CD4-positive, alpha-beta T cell treated with Interleukin-2 at 100 ng/mL for 4 hours (primary cell): ENCODE results near the gene RTP3.
"Not testable (repeated sequence)": the region's sequence is repeated elsewhere in the genome, so short reads cannot be mapped to it uniquely, and the experiment has no call there.

Experiments used
- DNase-seq: peaks from one replicate; pipeline ENCODE4 v3.0.0-alpha.2; 2020; ENCODE audit warnings: low spot score

The RTP3 gene

GRCh38 chr3:46491089-46492070 lies 6.4 kb upstream of the RTP3 start:
- DNase-seq = no peak

DNA sequence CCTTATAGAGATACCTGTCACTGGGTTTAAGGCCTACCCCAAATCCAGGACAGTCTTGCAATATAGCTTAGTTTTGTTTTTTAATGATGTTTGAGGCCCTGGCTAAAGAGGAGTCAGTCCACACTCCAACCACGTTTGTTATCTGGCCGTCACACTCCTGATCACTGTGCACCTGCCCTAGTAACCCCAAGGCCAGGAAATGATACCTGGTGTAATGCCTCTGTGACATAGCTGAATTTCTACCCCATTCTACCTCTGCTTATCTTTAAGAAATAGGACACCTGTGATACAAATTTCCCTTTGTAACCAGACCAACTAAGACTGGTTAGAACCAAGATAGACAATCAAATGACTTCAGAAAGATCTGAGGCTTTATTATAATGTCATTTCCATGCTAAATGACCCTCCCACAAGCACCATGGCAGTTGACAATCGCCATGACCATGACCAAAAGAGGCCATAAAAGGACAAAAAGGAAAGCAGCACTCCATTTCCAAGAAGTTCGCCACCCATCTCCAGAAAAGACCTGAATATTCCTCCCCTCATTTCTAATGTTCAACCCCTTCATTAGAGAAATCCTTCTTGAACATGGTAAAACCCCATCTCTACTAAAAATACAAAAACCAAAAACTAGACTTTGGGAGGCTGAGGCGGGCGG lies 4.8 kb upstream of the RTP3 start:
- DNase-seq = no peak

- not testable (repeated sequence) for DNase-seq
These were observed 3.3 kb upstream of the RTP3 start for GRCh38 chr3:46494491-46494890.

GRCh38 chr3:46495901-46496456 lies 1.8 kb upstream of the RTP3 start:
- DNase-seq = no peak

DNA sequence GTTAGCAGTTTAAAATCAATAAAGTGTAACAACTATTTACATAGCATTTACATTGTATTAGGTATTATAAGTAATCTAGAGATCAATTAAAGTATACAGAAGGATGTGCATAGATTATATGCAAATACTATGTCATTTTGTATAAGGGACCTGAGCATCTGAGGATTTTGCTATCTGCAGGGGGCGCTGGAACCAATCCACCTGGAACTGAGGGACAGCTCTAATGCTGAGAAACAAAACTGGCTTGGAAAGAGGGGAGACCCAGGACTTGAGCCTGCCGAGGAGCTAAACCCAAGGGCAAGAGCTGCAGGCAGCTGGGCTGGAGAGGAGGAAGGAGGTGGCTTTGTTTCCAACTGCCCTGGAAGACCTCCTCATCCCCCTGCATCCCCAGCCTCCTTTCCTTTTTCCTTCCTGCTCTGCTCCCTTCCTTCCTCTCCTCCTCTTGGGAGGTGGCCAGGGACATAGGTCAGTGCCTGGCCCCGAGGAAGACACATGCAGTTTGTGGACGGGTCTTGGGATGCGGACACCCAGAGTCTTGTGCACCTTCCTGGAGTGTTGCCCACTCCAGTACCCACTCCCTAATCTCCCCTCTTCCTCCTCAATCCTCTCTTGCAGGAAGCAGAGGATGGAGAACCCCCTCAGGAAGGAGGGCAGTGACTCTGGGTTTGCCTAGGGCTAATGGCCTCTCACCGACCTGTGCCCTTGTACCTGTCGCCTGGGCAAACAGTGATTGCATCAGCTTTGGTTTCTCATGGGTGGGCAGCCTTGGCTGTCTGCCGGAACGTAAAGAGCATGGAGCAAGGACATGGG lies 825 bp upstream of the RTP3 start:
- DNase-seq = peak; percentile 60

GRCh38 chr3:46498916-46499519 lies 1.2 kb downstream of the RTP3 start:
- DNase-seq = no peak

GRCh38 chr3:46500656-46501635 lies 3.2 kb downstream of the RTP3 start:
- DNase-seq = no peak

- no peak for DNase-seq
These were observed 3.9 kb downstream of the RTP3 start for GRCh38 chr3:46501702-46502101.

GRCh38 chr3:46503200-46503874 lies 5.6 kb downstream of the RTP3 start:
- DNase-seq = no peak

GRCh38 chr3:46504789-46505188 lies 7.0 kb downstream of the RTP3 start:
- DNase-seq = peak; percentile 55

DNA sequence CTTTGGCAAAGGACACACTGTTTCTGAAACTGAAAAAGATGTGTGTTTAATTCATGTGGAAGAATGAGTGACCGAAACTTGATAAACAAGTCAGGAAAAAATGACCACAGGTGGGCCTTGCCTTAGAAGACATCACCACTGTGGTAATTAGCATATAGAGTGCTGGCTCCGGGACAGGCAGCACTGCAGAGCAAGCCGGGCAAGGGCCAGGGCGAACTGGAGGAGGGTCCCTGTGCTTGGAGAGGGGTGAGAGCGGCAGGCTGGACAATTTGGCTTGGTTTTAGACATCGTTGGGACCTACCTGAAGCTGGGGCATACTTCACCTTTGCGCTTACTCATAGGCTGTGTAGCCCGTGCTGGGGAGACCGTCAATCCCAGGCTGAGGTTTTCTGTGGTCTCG lies 8.2 kb downstream of the RTP3 start:
- no peak for DNase-seq

- no peak for DNase-seq
These were observed 8.8 kb downstream of the RTP3 start for GRCh38 chr3:46506526-46506925.

- DNase-seq = no peak
These were observed 11.2 kb downstream of the RTP3 start for GRCh38 chr3:46508850-46509591.

DNA sequence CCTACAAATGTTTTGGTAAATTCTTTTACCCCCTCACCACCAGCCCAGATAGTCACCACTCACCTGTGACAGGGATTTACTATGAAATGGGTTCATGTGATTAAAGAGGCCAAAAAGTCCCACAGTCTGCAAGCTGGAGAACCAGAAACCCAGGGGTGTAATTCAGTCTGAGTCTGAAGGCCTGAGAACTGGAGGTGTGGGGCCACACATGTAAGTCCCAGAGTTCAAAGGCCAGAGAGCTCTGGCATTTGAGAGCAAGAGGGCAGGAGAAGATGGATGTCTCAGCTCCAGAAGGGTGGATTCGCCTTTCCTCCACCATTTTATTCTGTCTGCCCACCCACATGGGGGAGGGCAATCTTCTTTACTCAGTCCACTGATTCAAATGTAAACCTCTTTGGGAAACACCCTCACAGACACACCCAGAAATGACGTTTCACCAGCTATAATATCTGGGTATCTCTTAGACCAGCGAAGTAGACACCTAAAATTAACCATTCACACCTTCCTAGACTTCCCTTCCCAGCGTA lies 11.9 kb downstream of the RTP3 start:
- DNase-seq = no peak

GRCh38 chr3:46512191-46512749 lies 14.5 kb downstream of the RTP3 start:
- no peak for DNase-seq

- no peak for DNase-seq
These were observed 18.7 kb downstream of the RTP3 start for GRCh38 chr3:46516521-46516920.

GRCh38 chr3:46517016-46517783 lies 19.4 kb downstream of the RTP3 start:
- DNase-seq = no peak

DNA sequence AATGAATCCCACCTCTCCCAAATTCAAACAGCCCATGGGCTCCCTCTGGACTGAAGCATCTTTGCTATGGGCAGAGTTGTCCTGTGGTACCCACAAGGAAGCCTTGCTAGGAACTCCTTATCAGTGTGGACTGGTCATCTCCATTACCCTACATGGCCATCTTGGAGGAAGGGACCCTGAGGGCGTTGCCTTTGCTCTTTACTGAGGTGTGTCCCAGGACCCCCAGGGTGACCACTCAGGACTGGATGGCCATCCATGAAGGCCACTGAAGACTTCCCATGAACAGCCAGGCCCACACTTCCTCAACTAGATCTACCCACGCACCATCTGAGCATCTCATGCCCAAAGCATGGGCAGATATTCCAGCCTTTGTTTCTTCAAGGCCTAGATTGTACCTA lies 20.0 kb downstream of the RTP3 start:
- no peak for DNase-seq
